ENCODE measurements around the gene AFDN.

The AFDN gene

DNA sequence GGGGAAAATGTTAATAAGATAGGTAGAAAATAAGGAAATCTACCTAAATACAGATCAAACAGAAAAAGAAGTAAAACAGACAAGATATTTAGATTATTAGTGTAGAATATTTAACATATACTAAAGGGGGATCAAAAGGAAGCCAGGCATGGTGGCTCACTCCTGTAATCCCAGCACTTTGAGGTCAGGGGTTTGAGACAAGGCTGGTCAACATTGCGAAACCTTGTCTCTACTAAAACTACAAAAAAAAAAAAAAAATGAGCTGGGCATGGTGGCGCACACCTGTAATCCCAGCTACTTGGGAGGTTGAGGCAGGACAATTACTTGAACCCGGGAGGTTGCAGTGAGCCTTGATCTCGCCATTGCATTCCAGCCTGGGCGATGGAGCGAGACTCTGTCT is 55.5 kb downstream of the AFDN start:
- Histone ChIP-seq H3K36me3 (ENCODE audit: insufficient read depth, low read length) (peaks cover 89% of the 10 kb centered on the region), H3K27ac (ENCODE audit: low read depth, low read length) (no peak overlapping the region), H3K9me3 (ENCODE audit: insufficient read depth, low read depth, low read length) (no peaks in the 10 kb centered on the region), H3K4me3 (ENCODE audit: low read length) (no peak overlapping the region), H3K27me3 (ENCODE audit: insufficient read depth, low read length) (no peaks in the 10 kb centered on the region), H3K4me1 (ENCODE audit: insufficient read depth, low read length) (peaks cover 23% of the 10 kb centered on the region), H3K9ac (ENCODE audit: low read depth, low read length) (no peak overlapping the region)
- WGBS = 94% methylated on average over 4 of the region's 6 CpGs

DNA sequence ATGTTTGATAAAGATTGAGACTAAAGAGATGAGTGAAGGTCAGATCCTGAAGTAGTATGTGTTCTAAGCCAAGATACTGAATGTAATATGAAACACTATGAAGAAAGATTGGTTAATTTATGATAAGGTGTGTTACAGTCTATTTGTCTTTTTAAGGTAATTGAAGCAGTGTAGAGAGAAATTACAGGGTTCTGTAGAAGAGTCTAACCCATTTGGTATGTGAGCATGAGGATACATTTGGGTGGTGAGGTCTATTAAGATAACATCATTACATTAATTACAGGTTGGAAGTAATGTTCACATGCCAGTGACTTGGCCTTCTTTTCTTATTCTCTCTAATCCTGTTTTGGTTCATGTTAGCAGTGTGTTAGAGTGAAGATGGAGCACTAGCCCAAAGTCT is 61.4 kb downstream of the AFDN start:
- Histone ChIP-seq H3K9ac (ENCODE audit: low read depth, low read length) (no peak overlapping the region), H3K4me3 (ENCODE audit: low read length) (no peak overlapping the region), H3K36me3 (ENCODE audit: insufficient read depth, low read length) (peaks cover 72% of the 10 kb centered on the region), H3K27ac (ENCODE audit: low read depth, low read length) (no peak overlapping the region), H3K4me1 (ENCODE audit: insufficient read depth, low read length) (peaks cover 17% of the 10 kb centered on the region), H3K9me3 (ENCODE audit: insufficient read depth, low read depth, low read length) (no peaks in the 10 kb centered on the region), H3K27me3 (ENCODE audit: insufficient read depth, low read length) (no peaks in the 10 kb centered on the region)

- H3K9me3 ChIP-seq (ENCODE audit: insufficient read depth, low read depth, low read length) = no peaks in the 10 kb centered on the region
- 40% methylated on average over 8 of the region's 8 CpGs for WGBS
- no peaks in the 10 kb centered on the region for H3K27me3 ChIP-seq (ENCODE audit: insufficient read depth, low read length)
- peak overlapping the region; percentile 65 for H3K27ac ChIP-seq (ENCODE audit: low read depth, low read length)
- H3K4me1 ChIP-seq (ENCODE audit: insufficient read depth, low read length) = peaks cover 35% of the 10 kb centered on the region
- H3K9ac ChIP-seq (ENCODE audit: low read depth, low read length) = peak overlapping the region; percentile 53; the same call in 1 of the 2 replicates
- no peak overlapping the region for H3K4me3 ChIP-seq (ENCODE audit: low read length)
- H3K36me3 ChIP-seq (ENCODE audit: insufficient read depth, low read length) = peaks cover 64% of the 10 kb centered on the region
These were observed 66.4 kb downstream of the AFDN start for GRCh38 chr6:167892835-167893815.

GRCh38 chr6:167894965-167895364 is 68.3 kb downstream of the AFDN start:
- Histone ChIP-seq H3K4me1 (ENCODE audit: insufficient read depth, low read length) (peaks cover 35% of the 10 kb centered on the region), H3K27me3 (ENCODE audit: insufficient read depth, low read length) (no peaks in the 10 kb centered on the region), H3K27ac (ENCODE audit: low read depth, low read length) (no peak overlapping the region), H3K9me3 (ENCODE audit: insufficient read depth, low read depth, low read length) (no peaks in the 10 kb centered on the region), H3K4me3 (ENCODE audit: low read length) (no peak overlapping the region), H3K36me3 (ENCODE audit: insufficient read depth, low read length) (peaks cover 63% of the 10 kb centered on the region), H3K9ac (ENCODE audit: low read depth, low read length) (no peak overlapping the region)
- WGBS = 90% methylated on average over 3 of the region's 3 CpGs

- 91% methylated on average over 4 of the region's 4 CpGs for WGBS
These were observed 69.9 kb downstream of the AFDN start for GRCh38 chr6:167896648-167897047.

GRCh38 chr6:167898673-167899311 is 72.1 kb downstream of the AFDN start:
- no peaks in the 10 kb centered on the region for H3K9me3 ChIP-seq (ENCODE audit: insufficient read depth, low read depth, low read length)
- no peak overlapping the region for H3K27ac ChIP-seq (ENCODE audit: low read depth, low read length)
- no peaks in the 10 kb centered on the region for H3K27me3 ChIP-seq (ENCODE audit: insufficient read depth, low read length)
- peaks cover 11% of the 10 kb centered on the region for H3K4me1 ChIP-seq (ENCODE audit: insufficient read depth, low read length)
- no peak overlapping the region for H3K9ac ChIP-seq (ENCODE audit: low read depth, low read length)
- 91% methylated on average over 3 of the region's 3 CpGs for WGBS
- no peak overlapping the region for H3K4me3 ChIP-seq (ENCODE audit: low read length)
- peaks cover 80% of the 10 kb centered on the region for H3K36me3 ChIP-seq (ENCODE audit: insufficient read depth, low read length)

More at GRCh38 chr6:167896648-167897047, 69.9 kb downstream of the AFDN start:
- H3K27me3 ChIP-seq (ENCODE audit: insufficient read depth, low read length) = no peaks in the 10 kb centered on the region
- no peak overlapping the region for H3K9ac ChIP-seq (ENCODE audit: low read depth, low read length)
- no peaks in the 10 kb centered on the region for H3K9me3 ChIP-seq (ENCODE audit: insufficient read depth, low read depth, low read length)
- H3K4me1 ChIP-seq (ENCODE audit: insufficient read depth, low read length) = peaks cover 32% of the 10 kb centered on the region
- no peak overlapping the region for H3K4me3 ChIP-seq (ENCODE audit: low read length)
- H3K36me3 ChIP-seq (ENCODE audit: insufficient read depth, low read length) = peaks cover 62% of the 10 kb centered on the region
- H3K27ac ChIP-seq (ENCODE audit: low read depth, low read length) = no peak overlapping the region

GRCh38 chr6:167904791-167905190 is 78.1 kb downstream of the AFDN start:
- Histone ChIP-seq H3K4me3 (ENCODE audit: low read length) (no peak overlapping the region), H3K27ac (ENCODE audit: low read depth, low read length) (no peak overlapping the region), H3K27me3 (ENCODE audit: insufficient read depth, low read length) (no peaks in the 10 kb centered on the region), H3K4me1 (ENCODE audit: insufficient read depth, low read length) (no peaks in the 10 kb centered on the region), H3K9ac (ENCODE audit: low read depth, low read length) (no peak overlapping the region), H3K9me3 (ENCODE audit: insufficient read depth, low read depth, low read length) (no peaks in the 10 kb centered on the region), H3K36me3 (ENCODE audit: insufficient read depth, low read length) (peaks cover 92% of the 10 kb centered on the region)
- 85% methylated on average over 5 of the region's 5 CpGs for WGBS

DNA sequence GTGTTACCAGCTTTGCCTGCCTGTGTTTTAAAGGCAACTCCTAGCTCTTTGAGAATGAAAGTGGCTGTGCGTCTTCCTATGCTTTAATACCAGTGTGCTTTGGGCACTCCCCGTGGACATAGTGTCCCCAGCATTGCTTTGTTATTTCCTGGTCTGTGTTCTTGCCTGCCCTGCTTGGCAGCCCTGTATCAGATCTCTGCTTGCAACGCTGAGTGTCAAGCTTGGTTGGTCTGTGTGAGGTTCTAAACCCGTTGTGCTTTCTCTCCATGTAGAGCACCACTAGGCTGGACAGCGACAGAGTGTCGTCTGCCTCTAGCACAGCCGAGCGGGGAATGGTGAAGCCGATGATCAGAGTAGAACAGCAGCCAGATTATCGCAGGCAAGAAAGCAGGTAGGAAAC is 80.2 kb downstream of the AFDN start:
- H3K27ac ChIP-seq (ENCODE audit: low read depth, low read length) = no peak overlapping the region
- WGBS = 91% methylated on average over 10 of the region's 10 CpGs
- no peaks in the 10 kb centered on the region for H3K4me1 ChIP-seq (ENCODE audit: insufficient read depth, low read length)
- no peak overlapping the region for H3K4me3 ChIP-seq (ENCODE audit: low read length)
- H3K9ac ChIP-seq (ENCODE audit: low read depth, low read length) = no peak overlapping the region
- no peaks in the 10 kb centered on the region for H3K9me3 ChIP-seq (ENCODE audit: insufficient read depth, low read depth, low read length)
- peaks cover 94% of the 10 kb centered on the region for H3K36me3 ChIP-seq (ENCODE audit: insufficient read depth, low read length)
- no peaks in the 10 kb centered on the region for H3K27me3 ChIP-seq (ENCODE audit: insufficient read depth, low read length)

- Histone ChIP-seq H3K9ac (ENCODE audit: low read depth, low read length) (no peak overlapping the region), H3K4me3 (ENCODE audit: low read length) (no peak overlapping the region), H3K4me1 (ENCODE audit: insufficient read depth, low read length) (no peaks in the 10 kb centered on the region), H3K27ac (ENCODE audit: low read depth, low read length) (no peak overlapping the region), H3K9me3 (ENCODE audit: insufficient read depth, low read depth, low read length) (no peaks in the 10 kb centered on the region), H3K27me3 (ENCODE audit: insufficient read depth, low read length) (no peaks in the 10 kb centered on the region), H3K36me3 (ENCODE audit: insufficient read depth, low read length) (peaks cover 94% of the 10 kb centered on the region)
- WGBS = 95% methylated on average over 6 of the region's 7 CpGs
These were observed 81.3 kb downstream of the AFDN start for GRCh38 chr6:167907837-167908681.

DNA sequence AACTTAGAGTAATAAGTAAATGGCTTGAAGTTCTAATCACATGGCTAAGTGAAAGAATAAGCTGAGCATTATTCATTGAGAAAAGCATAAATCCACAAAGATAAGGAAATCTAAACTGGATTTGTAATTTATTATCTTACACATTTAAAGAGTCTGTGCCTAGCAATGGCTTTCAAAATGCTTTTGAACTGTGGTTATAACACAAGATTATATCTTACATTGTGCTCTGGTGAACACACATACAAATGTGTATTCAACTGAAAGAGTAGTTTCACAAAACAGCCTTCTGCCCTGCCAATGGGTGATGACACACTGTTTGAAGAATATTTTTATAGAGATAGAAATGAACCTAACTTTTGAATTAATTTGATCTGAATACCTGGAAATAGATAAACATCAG is 83.3 kb downstream of the AFDN start:
- Histone ChIP-seq H3K4me1 (ENCODE audit: insufficient read depth, low read length) (no peaks in the 10 kb centered on the region), H3K36me3 (ENCODE audit: insufficient read depth, low read length) (peaks cover 94% of the 10 kb centered on the region), H3K4me3 (ENCODE audit: low read length) (no peak overlapping the region), H3K9ac (ENCODE audit: low read depth, low read length) (no peak overlapping the region), H3K27ac (ENCODE audit: low read depth, low read length) (no peak overlapping the region), H3K27me3 (ENCODE audit: insufficient read depth, low read length) (no peaks in the 10 kb centered on the region), H3K9me3 (ENCODE audit: insufficient read depth, low read depth, low read length) (no peaks in the 10 kb centered on the region)

DNA sequence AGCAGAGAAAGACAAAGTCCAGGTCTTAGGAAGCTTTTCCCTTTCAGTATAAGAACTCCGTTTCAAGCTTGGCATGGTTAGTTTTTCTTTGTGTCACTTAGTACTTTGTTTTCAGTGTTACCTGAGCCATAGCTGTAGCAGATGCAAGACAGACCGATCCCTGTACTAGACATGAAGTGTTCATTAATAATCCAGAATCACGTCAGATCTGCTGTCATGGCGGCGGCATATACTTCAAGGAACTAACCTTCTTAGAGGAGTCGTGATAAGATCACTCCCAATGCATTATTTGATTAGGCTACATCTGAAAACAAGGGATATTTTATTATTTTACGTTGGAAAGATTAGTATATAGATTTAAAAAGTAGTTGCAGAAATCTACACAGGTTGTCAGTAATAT is 83.9 kb downstream of the AFDN start:
- 96% methylated on average over 7 of the region's 7 CpGs for WGBS
- peaks cover 94% of the 10 kb centered on the region for H3K36me3 ChIP-seq (ENCODE audit: insufficient read depth, low read length)
- H3K27me3 ChIP-seq (ENCODE audit: insufficient read depth, low read length) = no peaks in the 10 kb centered on the region
- H3K4me1 ChIP-seq (ENCODE audit: insufficient read depth, low read length) = no peaks in the 10 kb centered on the region
- H3K4me3 ChIP-seq (ENCODE audit: low read length) = no peak overlapping the region
- H3K27ac ChIP-seq (ENCODE audit: low read depth, low read length) = no peak overlapping the region
- no peak overlapping the region for H3K9ac ChIP-seq (ENCODE audit: low read depth, low read length)
- no peaks in the 10 kb centered on the region for H3K9me3 ChIP-seq (ENCODE audit: insufficient read depth, low read depth, low read length)
